ENCODE data around the gene GPR108. TPM values are rescaled to one million over a fixed set of nuclear protein-coding genes. Genes with fewer than 3 reads are reported as not detected.

GPR108 gene
- total and polyA plus RNA-seq, 2 of the 13 experiments (the other 11 are each of a cell fraction or from before 2014, with no cell fraction given): 36.4 to 63.0 TPM

- TF ChIP-seq ZNF280D (CRISPR knock-in tag; IDR thresholded peaks at IDR 0.05): peak; percentile 25; the same call in 1 of the 2 replicates
- no peak for TF ChIP-seq CC2D1A (CRISPR knock-in tag; IDR thresholded peaks at IDR 0.05)
- TF ChIP-seq UBTF (CRISPR knock-in tag; IDR thresholded peaks at IDR 0.05): peak; percentile 43; the same call in 1 of the 2 replicates
- TF ChIP-seq ZNF556 (CRISPR knock-in tag; IDR thresholded peaks at IDR 0.05; ENCODE audit: borderline replicate concordance): no peak
- TF ChIP-seq PAWR (CRISPR knock-in tag; IDR thresholded peaks at IDR 0.05; ENCODE audit: borderline replicate concordance): no peak
- peak; percentile 20; the same call in 1 of the 2 replicates for TF ChIP-seq HMGXB3 (CRISPR knock-in tag; IDR thresholded peaks at IDR 0.05; ENCODE audit: borderline replicate concordance)
- peak; percentile 59; the same call in 1 of the 2 replicates for TF ChIP-seq MYC (CRISPR knock-in tag; IDR thresholded peaks at IDR 0.05; ENCODE audit: borderline replicate concordance)
- no peak for TF ChIP-seq AGO1 (IDR thresholded peaks at IDR 0.05; ENCODE audit: low read depth, low read length, poor library complexity, severe bottlenecking)
- peak; percentile 52; the same call in 1 of the 2 replicates for TF ChIP-seq CREM (IDR thresholded peaks at IDR 0.05)
- TF ChIP-seq CREM (CRISPR knock-in tag; IDR thresholded peaks at IDR 0.05): no peak
- TF ChIP-seq KLF15 (CRISPR knock-in tag; IDR thresholded peaks at IDR 0.05; ENCODE audit: borderline replicate concordance): peak; percentile 46; the same call in 1 of the 2 replicates
- no peak for TF ChIP-seq U2AF2 (IDR thresholded peaks at IDR 0.05; ENCODE audit: low read depth, low read length)
- TF ChIP-seq HNRNPK (IDR thresholded peaks at IDR 0.05; ENCODE audit: low read depth, low read length, poor library complexity, severe bottlenecking): peak; percentile 70
- TF ChIP-seq BRCA1 (CRISPR knock-in tag; IDR thresholded peaks at IDR 0.05): no peak
- no peak for TF ChIP-seq TFDP1 (CRISPR knock-in tag; IDR thresholded peaks at IDR 0.05; ENCODE audit: borderline replicate concordance)
- TF ChIP-seq PHB2 (IDR thresholded peaks at IDR 0.05; ENCODE audit: partially characterized antibody): no peak
- no peak for TF ChIP-seq ZNF891 (CRISPR knock-in tag; IDR thresholded peaks at IDR 0.05)
Observed at GRCh38 chr19:6718741-6719539, 18.4 kb downstream of the GPR108 start (continued).
